Fibroblast of skin of right quadriceps (primary cell): ENCODE results near the gene ESRRG.

Experiments
- DNase-seq: peaks from one replicate; pipeline ENCODE4 v3.0.0-alpha.2; 2013

Gene ESRRG

DNA sequence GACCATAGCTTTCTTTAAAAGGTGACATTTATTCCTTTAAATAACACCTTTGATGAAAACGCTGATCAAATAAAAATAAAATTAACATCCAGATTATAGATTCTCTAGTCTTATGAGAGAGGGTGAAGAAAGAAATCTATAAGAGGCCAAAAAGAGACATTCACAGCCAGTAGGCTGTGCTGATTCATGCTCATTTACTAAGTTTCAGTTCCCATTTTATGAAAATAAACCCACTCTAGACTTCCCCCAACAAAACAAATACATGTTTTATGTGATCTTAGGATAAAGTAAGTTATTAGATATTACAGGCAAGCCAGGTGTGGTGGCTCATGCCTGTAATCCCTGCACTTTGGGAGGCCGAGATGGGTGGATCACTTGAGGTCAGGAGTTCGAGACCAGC, 21.1 kb downstream of the ESRRG start:
- DNase-seq: no peak

DNA sequence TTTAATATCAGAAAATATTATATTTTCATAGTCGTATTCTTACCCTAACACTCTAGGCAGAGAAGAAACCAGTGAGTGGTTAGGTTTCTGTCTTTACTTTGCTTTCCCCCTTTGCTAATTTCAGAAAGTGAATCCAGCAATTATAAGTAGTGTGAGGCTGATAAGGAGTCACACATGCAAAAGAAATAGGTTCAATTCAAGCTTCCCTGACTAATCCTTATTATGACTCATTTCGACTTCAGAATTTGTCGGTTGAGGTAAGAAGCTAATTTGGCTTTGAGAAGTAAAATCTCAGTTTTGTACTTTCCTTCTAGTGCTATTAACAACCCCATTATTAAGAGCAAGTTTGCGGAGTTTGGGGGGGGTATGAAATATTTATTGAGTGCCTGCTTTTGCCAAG, 22.4 kb downstream of the ESRRG start:
- DNase-seq: no peak

DNA sequence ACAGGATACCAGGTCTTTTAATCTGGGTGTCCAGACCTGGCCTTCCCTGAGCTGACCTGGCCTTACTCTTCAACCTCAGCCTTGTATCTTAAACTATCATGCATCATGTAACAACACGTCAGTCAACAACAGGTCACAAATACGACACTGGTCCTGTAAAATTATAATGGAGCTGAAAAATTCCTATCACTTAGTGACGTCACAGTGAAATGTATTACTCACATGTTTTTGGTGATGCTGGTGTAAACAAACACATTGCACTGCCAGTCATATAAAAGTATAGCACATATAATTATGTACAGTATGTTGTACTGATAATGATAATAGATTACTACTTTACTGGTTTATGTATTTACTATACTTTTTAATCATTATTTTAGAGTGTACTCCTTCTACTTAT, 31.5 kb downstream of the ESRRG start:
- DNase-seq: no peak

DNA sequence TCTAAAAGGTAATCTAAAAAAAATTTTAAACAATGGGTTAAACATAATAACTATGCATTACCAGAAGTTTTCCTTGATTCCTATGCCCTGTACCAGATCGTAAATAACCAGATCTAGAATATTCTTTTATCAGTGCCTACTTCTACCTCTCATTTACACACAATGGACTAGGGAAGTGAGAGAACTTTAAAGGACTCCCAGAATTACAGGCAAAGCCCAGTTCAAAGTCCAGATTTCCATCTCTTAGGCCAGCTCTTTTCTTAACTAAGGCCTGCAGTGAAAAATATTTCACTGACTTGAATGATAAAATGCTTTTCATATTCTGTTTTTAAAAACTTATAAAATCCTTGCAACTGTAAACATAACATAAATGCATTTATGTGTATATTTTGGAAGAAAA, 32.6 kb downstream of the ESRRG start:
- no peak for DNase-seq

DNA sequence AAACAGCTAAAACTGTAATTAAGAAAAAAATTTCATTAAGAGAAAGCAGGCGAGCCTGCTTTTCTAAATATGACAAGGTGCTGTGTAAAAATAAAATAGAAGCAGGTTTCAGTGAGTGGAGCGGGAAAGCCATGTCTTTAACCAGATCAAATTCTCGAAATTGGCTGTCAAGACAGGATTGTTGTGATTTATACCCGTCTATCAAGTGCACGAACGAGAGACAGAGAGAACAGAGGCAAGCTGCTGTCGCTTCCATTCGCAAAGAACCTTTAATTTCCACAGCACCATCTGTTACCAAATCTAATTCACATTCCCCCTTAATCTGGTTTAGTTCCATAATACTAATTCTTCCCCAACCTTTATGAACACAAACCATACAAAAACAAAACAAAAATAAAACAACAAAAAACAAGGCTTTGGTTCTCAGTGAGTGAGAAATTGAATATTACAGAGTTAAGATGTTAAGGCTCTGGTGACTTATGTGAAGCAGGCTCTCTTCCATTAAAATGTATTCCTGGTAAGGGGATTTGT, 35.0 kb downstream of the ESRRG start:
- DNase-seq: no peak

DNA sequence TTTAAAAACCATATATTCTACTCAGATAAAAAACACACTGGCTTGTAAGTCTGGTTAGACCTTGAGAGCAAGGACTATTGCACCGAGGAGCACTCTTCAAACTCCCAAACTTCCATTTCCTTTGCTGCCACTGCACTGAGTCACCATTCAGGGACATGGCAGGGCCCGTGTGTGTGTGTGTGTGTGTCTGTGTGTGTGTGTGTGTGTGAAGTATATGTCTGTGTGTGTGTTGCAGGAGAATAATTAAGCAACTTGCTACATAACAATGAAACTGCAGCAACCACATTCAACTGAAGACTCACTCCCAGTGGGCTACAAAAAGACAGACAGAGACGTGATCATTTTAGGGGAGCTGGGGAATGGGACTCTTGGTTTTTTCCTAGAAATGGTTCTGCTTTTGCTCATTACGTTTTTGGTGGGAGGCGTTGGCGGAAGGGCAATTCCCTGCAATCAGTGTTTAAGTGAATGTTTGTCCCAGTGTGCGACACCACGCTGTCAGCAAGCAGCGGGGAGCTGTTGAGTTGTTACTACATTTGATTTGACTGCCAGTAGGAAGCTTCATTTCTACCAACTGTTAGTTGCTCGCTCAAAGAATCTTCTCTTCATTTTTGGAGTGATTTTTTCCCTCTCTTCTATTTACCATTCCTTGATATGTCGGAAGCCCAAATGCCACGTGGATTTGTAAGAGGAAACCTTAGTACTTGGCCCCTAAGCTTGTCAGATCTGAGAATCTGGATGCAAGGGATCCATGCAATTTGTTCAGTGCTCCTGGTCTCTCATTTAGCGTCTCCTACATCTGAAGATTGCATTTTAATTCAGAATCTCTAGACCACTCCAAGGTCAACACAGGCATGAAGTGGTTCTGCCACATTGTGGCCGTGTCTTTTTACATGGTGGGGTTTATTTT, 36.1 kb downstream of the ESRRG start:
- peak; percentile 58 for DNase-seq

DNA sequence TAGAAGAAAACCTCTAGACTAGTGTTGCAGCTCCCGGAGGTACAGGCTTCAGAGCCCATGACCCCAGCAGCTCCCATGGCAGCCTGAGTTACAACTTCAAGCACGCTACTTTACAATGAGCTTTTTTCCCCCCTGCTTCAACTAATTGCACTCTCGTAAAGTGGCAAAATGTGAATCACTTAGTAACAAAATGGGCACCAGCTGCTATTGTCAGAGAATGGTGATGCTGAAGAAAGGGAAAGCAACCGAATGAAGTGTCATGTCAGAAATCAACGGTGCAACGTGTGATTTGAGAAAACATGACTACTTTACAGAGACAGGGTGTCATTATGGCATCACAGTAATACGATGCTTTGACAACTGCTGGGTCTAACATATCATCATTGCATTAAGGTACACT, 40.5 kb downstream of the ESRRG start:
- no peak for DNase-seq

DNA sequence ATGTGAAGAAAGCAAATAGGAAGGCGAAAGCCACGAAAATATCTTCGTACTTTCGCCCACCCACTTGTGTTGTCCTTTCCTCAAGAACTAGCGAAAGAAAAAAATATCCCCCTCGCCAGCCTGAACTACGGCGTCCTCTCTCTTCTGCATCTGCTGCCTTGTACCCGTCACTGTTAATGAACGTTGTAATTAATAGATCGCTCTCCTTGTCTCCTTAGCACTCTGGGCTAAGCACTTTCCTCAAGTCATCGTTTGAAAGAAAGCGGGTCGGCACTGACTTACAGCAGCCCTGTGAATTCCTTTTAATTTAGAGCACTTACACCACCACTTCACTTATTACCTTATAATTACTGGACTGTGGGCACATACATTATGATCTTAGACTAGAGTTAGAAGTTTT, 44.1 kb downstream of the ESRRG start:
- no peak for DNase-seq

DNA sequence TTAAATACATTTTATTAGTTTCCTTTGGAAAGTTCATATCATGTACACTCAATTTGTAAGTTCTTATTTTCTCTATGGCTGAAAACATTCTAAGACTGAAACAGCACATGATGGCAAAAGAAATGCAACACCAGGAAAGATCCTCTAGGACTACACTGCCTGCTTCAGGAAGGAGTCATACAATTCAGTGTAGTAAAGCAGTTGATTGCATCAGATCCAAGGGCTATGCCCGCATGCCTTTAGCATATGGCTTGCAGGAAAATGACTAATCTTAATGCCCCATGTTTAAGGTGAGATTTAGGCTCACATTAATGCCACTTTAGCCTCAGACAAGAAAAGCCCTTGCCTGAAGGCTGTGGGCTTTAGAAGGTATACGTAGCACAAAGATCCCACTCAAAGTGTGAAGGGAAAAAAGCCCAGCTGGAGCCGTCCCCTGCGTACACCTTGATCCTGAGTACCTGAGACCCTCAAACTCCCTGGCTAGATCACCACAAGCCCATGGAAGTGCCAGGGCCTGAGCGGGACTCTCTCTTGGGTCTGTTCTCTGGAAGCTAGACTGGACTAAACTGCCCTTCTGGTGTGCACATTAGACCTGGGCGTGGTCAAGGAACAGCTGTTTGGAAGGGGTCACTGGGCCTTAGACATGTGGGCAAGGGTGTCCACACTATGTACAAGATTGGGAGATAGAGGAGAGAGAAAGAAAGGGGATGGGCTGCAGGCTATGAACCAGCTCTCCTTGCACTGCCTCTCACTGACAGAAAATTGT, 52.9 kb downstream of the ESRRG start:
- peak; percentile 32 for DNase-seq

DNA sequence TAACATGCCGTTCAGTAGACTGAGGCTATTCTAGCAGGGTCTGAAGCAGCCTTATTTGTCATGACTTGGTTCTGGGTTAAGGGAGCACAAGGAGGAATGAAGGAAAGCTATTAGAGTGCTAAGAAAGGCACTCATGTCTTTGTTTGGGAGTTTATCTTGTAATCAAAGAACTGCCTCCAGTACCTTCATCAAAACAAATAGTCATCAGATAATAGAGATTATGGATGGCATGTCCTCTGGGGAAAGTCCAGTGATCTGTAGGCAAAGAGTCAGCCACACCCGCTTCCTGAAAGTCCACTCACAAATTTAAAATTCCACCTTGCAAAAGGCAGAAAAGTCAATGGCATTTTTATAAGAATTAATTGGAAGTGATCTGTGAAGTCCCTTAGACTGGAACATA, 56.8 kb downstream of the ESRRG start:
- DNase-seq: no peak

DNA sequence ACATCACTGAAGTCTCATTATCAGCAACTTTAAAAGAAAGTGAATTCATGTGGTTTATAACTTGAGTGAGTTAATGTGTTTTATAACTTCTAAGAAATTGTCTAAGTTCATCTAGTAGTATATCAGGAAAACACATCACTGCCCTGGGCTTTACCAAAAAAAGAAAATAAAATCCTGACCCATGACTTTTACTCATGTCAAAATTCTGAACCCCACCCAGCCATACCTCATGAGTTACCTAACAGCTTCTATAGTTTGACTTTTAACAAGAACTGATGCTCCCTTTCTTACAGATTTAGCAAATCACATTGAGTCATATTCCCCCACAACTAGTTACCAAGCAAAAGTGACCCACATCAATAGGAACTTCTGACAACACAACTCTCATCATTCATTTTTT, 57.4 kb downstream of the ESRRG start:
- no peak for DNase-seq

DNA sequence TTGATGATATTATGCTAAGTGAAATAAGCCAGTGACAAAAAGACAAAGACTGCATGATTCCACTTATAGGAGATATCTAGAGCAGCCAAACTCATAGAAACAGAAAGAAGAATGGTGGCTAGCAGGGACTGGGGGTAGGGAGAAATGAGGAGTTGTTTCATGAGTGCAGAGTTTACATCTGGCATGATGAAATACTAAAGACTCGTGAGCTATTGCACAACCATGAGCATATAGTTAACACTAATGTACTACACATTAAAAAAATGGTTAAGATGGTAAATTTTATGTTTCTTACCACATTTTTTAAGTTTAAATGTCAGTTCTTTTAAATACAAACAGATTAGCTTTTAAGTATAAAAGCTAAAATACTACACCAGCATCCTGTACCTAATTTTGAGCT, 57.8 kb downstream of the ESRRG start:
- peak; percentile 72 for DNase-seq

DNA sequence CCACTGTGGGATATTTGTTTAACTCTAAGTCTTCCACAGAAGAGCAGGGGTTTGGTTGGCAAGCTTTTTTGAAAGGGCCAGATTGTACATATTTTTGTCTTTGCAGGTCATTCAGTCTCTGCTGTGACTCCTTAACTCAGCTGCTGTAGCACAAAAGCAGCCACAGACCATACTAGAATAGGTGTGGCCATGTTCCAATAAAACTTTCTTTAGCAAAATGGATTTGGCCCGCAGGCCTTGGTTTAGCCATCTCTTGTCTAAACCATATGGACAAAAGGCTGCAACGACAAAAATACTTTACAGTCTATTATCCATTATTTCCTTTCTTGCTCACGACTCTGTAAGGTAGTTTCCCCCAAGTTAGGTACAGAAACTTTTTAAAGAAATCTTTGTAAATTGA, 60.5 kb downstream of the ESRRG start:
- DNase-seq: no peak

DNA sequence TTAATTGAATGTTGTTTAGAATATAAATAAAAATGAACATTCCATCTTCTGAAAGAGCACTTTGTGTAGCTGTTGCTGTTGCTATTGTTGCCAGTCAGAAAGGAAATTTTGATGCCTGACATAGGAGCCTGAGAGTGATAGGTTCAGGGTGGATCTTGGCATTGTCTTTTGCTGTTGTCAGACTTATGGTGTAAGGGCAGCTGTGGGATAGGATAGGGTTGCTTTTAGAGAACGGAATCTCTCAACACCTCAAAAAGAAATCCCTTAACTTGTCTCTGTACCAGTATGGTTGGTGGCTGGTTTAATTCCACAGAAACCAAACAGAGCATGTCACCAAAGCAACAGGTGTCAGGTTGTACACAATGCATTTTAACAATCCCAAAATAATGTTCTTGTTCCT, 62.7 kb downstream of the ESRRG start:
- DNase-seq: no peak

DNA sequence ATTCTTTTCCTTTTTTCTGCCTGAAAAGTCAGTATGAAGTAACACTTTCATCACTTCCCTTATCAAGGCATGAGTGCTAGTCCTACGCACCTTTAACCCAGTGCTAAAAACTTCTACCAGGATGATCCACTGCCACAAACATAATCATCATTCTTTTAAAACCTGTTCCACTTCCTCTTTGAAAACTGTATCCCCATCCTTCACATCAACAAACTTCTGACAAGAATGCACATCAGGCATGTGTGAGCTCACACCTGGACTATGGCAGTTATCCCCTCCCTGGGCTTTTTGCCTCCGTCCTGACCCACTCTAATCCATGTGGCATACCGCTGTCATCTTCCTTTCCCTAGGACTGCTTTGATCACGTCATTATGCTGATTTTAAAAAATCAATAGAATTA, 70.2 kb downstream of the ESRRG start:
- DNase-seq: no peak

DNA sequence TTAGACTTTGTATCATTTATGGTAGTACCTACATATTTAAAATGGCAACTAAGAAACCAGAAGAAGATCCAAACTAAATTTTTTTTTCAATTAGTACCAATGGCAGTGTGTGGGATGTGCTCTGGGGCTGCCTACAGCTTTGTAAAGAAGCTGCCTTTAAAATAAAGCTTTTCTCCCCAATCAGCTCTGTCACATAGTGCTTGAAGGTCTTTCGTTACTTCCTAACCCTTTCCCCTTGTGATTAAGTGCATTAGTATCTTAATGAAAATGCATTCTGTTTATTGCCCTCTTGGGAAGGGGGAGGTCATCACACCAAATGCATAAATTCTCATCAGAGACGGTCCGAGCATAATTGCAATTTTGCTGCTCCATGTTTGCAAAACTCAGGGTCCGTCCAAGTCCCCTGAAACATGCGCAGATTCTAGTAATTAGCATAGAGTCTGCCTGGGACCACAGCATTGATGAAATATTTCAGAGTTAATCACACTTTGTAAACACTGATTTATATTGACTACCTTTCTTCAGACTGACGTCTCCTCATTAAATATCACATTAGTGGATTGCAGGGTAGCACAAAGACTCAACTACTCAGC, 71.3 kb downstream of the ESRRG start:
- DNase-seq: no peak

DNA sequence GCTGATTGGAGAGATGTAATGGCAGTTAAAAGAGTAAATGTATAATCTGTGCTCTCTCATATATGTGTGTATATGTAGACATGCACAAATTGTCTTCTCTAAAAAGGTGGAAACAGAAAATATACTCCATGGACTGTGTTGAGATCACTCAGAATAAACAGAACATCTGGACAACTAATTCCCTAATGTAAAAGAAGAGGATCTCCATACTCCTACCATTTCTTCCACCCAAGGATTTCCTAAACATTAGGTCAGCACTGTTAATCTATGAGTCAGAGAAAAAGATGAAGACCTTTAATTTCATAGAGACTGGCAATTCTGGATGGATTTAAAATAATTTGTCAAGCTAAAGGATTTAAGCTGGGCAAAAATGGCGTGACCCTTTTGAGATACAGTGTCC, 80.1 kb downstream of the ESRRG start:
- no peak for DNase-seq

DNA sequence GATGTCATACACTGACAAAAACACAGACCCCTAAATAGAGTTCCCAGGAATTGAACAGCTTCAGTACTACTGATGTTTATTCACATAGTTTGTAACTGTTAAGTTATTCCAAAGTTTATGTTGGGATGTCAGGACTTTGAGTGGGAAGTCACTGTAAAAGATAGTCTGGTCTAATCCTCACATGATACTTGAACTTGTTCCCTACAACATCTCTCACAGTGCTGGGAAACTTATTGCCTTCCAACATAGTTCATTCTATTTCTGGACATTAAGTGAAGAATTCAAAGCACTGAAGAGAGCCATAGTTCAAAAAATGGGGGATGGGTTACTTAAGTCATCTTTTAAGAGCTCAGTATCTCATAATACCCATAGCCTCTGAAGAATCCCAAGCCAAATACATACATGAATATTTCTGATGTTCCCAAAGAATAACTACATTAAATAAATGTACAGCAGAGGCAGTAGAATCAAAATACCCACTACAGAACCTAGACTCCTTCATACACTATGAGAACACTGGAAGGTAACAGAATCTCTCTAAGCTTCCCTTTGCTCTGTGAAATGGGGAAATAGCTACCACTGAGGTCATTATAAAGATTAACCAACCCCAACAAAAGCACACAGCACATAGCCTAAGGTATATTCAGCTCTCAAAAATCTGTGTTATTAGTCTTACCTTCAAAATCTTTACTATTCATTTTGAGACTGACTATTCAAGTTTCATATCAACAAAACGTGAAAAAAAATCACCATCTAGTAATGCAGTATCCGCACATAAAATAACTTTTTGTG, 81.4 kb downstream of the ESRRG start:
- no peak for DNase-seq

DNA sequence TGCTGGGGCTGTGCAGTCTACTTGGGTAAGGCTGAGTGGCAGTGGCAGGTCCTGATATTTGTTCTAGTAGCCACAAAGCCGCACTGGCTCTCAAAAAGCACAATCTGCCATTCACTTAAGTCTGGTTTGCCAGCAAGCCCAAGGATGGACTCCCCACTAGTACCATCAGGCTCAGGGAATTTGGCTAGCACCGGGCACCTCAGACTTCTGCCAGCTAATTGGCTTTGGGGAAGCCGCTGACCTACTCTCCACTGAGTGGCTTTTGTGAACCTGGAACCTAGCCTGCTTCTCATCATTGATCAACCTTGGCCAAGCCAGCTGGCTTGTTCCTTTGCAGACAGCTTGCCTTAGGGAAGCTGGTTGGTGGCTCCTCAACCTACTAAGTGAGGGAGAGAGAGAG, 83.1 kb downstream of the ESRRG start:
- no peak for DNase-seq

DNA sequence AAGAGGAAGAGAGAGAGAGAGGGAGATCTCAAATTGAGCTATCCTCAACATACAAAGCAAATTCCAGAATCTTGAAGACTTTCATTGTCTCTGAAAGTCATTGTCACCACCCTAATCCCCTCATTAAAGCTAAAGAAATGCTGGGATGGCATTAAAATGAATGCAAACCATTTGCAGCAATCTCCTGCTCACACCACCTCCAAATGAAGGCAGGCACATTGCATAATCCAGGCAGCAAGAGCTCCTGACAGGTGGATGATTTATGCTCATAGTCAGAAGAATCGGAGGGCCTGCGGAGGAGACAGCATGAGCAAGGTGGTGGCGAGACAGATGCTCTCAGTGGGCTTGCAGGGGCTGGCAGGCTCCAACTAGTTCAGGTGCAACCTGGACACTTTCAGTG, 90.2 kb downstream of the ESRRG start:
- no peak for DNase-seq

DNA sequence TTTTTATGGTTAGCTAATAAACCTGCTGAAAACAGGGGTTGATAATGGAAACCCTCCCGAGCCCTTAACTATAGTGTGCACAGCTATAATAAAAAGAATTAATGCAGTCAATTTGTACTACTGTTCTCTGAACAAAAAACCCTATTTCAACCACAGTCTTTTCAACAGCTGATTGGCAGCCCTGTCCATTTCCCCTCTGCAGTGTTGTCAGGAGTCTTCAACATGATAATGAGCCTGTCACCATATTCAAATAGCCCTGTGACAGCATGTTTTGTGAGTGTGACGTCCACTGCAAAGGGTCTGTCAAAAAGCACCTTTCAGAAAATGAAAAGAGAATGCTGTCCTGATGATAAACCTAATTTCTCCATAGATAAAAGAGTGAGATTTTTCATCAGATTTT, 92.7 kb downstream of the ESRRG start:
- DNase-seq: no peak

DNA sequence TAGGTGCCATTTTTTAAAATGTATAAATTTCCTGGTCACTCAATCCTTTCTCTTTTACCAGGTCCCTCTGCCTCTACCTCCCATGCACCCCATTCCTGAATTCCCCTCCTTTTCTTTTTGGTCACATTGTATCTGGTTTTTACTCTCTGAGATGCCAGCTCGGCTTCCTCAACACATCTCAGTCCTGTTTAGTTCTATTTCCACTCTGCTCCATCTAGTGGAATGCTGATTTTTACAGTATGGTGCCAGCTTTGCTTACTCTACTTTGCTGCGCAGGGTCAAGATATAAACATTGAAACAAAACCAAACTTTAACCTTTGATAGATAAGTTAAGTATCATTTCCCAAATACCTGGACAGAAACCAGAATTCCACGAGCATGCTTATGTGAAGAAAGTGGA, 96.0 kb downstream of the ESRRG start:
- no peak for DNase-seq
